Measurements from ENCODE around the gene DPCD. TPM values are rescaled to one million over a fixed set of nuclear protein-coding genes. Genes with fewer than 3 reads are reported as not detected.

Gene DPCD
- total RNA-seq, 1 experiment from 2014 or later, result 39.5 TPM

DNA sequence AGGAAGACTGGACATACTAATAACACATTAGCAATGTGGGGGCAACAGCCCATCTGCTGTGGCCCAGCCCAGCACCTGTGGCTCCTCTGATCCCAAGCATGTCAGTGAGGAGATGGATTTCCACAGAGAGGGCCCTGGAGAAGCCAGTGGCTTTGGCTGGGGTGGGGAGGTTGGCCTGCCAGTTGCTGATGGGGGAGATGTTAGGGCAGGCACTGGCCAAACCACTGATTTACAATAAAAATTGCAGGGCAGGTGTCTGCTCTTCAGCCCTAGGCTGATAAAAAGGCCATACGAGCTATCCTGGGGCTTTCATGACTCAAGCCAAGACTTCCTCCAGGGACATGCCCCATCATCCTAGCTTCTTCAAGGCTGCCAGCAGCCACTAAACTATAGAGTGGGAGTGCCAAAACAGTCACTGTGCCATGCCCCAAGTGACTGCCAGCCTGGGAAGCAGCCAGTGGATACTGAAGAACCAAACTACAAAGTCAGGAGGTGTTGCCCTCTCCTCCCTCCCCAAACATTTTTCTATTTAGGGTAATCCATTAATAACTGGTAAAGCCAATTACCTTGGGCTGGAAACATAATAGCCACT, 37.8 kb downstream of the DPCD start:
- no peaks in the 10 kb centered on the region for H4K20me1 ChIP-seq (ENCODE audit: insufficient read depth)
- H3K36me3 ChIP-seq (ENCODE audit: control insufficient read depth in 1 of 2, insufficient read depth in 2 of 2, low read length in 2 of 2), result no peaks in the 10 kb centered on the region
- no peaks in the 10 kb centered on the region for H3K9me3 ChIP-seq (ENCODE audit: control insufficient read depth in 1 of 2, insufficient read depth in 1 of 2, low read depth in 1 of 2, low read length in 2 of 2)
- CTCF ChIA-PET, result interaction anchor here (1.7 kb wide), 1 partner anchor 23 kb away, joined by 5 read pairs; no protein-coding TSS in a partner anchor
- no peak overlapping the region for H3K4me2 ChIP-seq (ENCODE audit: low read length)
- TF ChIP-seq, protein P1, sequence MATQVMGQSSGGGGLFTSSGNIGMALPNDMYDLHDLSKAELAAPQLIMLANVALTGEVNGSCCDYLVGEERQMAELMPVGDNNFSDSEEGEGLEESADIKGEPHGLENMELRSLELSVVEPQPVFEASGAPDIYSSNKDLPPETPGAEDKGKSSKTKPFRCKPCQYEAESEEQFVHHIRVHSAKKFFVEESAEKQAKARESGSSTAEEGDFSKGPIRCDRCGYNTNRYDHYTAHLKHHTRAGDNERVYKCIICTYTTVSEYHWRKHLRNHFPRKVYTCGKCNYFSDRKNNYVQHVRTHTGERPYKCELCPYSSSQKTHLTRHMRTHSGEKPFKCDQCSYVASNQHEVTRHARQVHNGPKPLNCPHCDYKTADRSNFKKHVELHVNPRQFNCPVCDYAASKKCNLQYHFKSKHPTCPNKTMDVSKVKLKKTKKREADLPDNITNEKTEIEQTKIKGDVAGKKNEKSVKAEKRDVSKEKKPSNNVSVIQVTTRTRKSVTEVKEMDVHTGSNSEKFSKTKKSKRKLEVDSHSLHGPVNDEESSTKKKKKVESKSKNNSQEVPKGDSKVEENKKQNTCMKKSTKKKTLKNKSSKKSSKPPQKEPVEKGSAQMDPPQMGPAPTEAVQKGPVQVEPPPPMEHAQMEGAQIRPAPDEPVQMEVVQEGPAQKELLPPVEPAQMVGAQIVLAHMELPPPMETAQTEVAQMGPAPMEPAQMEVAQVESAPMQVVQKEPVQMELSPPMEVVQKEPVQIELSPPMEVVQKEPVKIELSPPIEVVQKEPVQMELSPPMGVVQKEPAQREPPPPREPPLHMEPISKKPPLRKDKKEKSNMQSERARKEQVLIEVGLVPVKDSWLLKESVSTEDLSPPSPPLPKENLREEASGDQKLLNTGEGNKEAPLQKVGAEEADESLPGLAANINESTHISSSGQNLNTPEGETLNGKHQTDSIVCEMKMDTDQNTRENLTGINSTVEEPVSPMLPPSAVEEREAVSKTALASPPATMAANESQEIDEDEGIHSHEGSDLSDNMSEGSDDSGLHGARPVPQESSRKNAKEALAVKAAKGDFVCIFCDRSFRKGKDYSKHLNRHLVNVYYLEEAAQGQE (IDR thresholded peaks at IDR 0.05; ENCODE audit: low read depth), result no peak
- TF ChIP-seq, protein P2, sequence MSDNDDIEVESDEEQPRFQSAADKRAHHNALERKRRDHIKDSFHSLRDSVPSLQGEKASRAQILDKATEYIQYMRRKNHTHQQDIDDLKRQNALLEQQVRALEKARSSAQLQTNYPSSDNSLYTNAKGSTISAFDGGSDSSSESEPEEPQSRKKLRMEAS (IDR thresholded peaks at IDR 0.05), result no peak
- TF ChIP-seq JUND (IDR thresholded peaks at IDR 0.05) (no peak), SRF (IDR thresholded peaks at IDR 0.05; ENCODE audit: low read depth) (no peak), SP1 (IDR thresholded peaks at IDR 0.05; ENCODE audit: low read depth) (no peak), ELF1 (IDR thresholded peaks at IDR 0.05; ENCODE audit: borderline replicate concordance, low read depth) (no peak), CBX3 (IDR thresholded peaks at IDR 0.05; ENCODE audit: low read depth) (no peak), EZH2 (IDR thresholded peaks at IDR 0.05) (no peak), EGR1 (IDR thresholded peaks at IDR 0.05; ENCODE audit: low read depth) (no peak), ZNF274 (IDR thresholded peaks at IDR 0.05; ENCODE audit: low read depth, low read length) (no peak), POLR2A (IDR thresholded peaks at IDR 0.05; ENCODE audit: borderline replicate concordance, extremely low read depth, insufficient read depth, insufficient read length) (no peak), POLR2AphosphoS5 (IDR thresholded peaks at IDR 0.05; ENCODE audit: low read depth, low read length) (no peak), FOSL1 (IDR thresholded peaks at IDR 0.05; ENCODE audit: low read depth) (no peak), RAD21 (IDR thresholded peaks at IDR 0.05; ENCODE audit: low read depth) (no peak), TCF7L2 (IDR thresholded peaks at IDR 0.05; ENCODE audit: borderline replicate concordance, extremely low read depth, insufficient read depth, insufficient read length) (no peak), YY1 (IDR thresholded peaks at IDR 0.05; ENCODE audit: extremely low read depth, insufficient replicate concordance, low read depth, low read length) (no peak)
- TF ChIP-seq, protein P3, sequence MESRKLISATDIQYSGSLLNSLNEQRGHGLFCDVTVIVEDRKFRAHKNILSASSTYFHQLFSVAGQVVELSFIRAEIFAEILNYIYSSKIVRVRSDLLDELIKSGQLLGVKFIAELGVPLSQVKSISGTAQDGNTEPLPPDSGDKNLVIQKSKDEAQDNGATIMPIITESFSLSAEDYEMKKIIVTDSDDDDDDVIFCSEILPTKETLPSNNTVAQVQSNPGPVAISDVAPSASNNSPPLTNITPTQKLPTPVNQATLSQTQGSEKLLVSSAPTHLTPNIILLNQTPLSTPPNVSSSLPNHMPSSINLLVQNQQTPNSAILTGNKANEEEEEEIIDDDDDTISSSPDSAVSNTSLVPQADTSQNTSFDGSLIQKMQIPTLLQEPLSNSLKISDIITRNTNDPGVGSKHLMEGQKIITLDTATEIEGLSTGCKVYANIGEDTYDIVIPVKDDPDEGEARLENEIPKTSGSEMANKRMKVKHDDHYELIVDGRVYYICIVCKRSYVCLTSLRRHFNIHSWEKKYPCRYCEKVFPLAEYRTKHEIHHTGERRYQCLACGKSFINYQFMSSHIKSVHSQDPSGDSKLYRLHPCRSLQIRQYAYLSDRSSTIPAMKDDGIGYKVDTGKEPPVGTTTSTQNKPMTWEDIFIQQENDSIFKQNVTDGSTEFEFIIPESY (IDR thresholded peaks at IDR 0.05; ENCODE audit: extremely low read depth, insufficient replicate concordance, low read length), result no peak
- TF ChIP-seq, protein P4, sequence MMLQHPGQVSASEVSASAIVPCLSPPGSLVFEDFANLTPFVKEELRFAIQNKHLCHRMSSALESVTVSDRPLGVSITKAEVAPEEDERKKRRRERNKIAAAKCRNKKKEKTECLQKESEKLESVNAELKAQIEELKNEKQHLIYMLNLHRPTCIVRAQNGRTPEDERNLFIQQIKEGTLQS (IDR thresholded peaks at IDR 0.05), result no peak
- intact Hi-C loops (cut with micrococcal nuclease), result no loop called here
- no peak overlapping the region for H3K4me3 ChIP-seq (replicated peaks in 1 of 2; ENCODE audit: low read depth in 1 of 2, low read length in 2 of 2)
- H3K27me3 ChIP-seq (ENCODE audit: insufficient read depth, low read length), result no peaks in the 10 kb centered on the region
- RAD21 ChIA-PET (ENCODE audit: low non-redundant PET in 1 of 2, low total read pairs in 2 of 2, uncharacterized antibody in 2 of 2, unreplicated experiment in 2 of 2), result no interaction called here
- ATAC-seq, result no peak
- no peaks in the 10 kb centered on the region for H3K4me1 ChIP-seq (ENCODE audit: control insufficient read depth in 1 of 2, insufficient read depth in 2 of 2, low read length in 2 of 2)
- H3K9me2 ChIP-seq (ENCODE audit: insufficient read depth), result no peaks in the 10 kb centered on the region
- POLR2A ChIA-PET, result no interaction called here
- H3K79me2 ChIP-seq (ENCODE audit: insufficient read depth, low read length), result no peaks in the 10 kb centered on the region
- BruUV-seq (replicated peaks), result no TSS peak
- H2AFZ ChIP-seq (ENCODE audit: low read depth, low read length, poor library complexity, severe bottlenecking), result no peak overlapping the region
- DNase-seq (ENCODE audit: low read depth, low spot score), result no peak
- no peak overlapping the region for H3K9ac ChIP-seq (ENCODE audit: low read length)
- no peak overlapping the region for H3K27ac ChIP-seq (ENCODE audit: low read depth, low read length)

Measured in HCT116 (cell line).